Spleen (tissue), 7 donors: ENCODE data around the gene RARA.

Experiments
- CTCF ChIP-seq, 11 experiments: fragments of 200-600 bp in 7 of 11; fragments of 450-650 bp in 4 of 11; sonication (generic) in 4 of 11; IDR thresholded peaks in 8 of 11; conservative IDR thresholded peaks in 3 of 11; 1 replicate in 7 of 11; 2 replicates in 4 of 11; pipeline versions ENCODE4 v1.4.0 to v1.8.0; 2016 to 2021; ENCODE audit warnings: antibody characterized with exemption in 11 of 11, inconsistent platforms in 4 of 11, mild to moderate bottlenecking in 1 of 11
- POLR2A ChIP-seq, 3 donors: fragments of 450-650 bp; IDR thresholded peaks; one replicate each; pipeline ENCODE4 v1.5.1; 2017; ENCODE audit warnings: antibody characterized with exemption in 3 of 3, mild to moderate bottlenecking in 1 of 3
- POLR2AphosphoS5 ChIP-seq, 3 donors: sonication (generic); formaldehyde crosslinking; IDR thresholded peaks; one replicate each; pipeline ENCODE4 v1.5.1; 2017; ENCODE audit warnings: antibody characterized with exemption in 3 of 3
- donor health status: DM: no; HTN: no; CAD: no; lungs with moderate emphysema.
- donor health status: DM: no; HTN: no; CAD: no.
- donor health status: DM: no; HTN: no; CAD: no.

- TF ChIP-seq CTCF (IDR thresholded peaks at IDR 0.05 in 8 of 11, conservative IDR thresholded peaks at IDR 0.05 in 3 of 11) (no peak), POLR2A (IDR thresholded peaks at IDR 0.05) (no peak), POLR2AphosphoS5 (IDR thresholded peaks at IDR 0.05) (no peak)
Observed at GRCh38 chr17:40361925-40362695, 53.1 kb downstream of the RARA start.
